ENCODE results near the gene LRRC4C.

Gene LRRC4C

DNA sequence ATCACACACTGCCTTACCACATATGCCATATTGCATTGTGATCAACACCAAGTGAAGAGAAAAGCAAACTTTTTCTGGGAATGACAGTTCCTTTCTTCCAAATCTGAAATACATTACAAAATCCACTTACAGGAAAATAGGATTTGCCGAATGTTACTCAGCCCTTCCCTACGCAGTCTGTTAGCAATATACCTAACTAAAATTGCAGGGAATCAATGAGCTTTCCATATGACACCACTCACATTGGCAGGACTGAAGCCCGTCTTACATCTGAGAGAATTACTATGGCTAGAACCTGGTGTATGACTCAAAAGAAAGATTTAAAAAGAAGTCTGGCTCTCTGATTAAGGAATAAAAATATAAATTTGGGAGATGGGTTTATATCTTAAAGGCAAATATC lies 136.0 kb downstream of the LRRC4C start:
- DNase-seq (ENCODE audit: low read depth in 3 of 3), result no peak

GRCh38 chr11:41320653-41321052 lies 138.8 kb downstream of the LRRC4C start:
- no peak for DNase-seq (ENCODE audit: low read depth in 3 of 3)

- DNase-seq (ENCODE audit: low read depth in 3 of 3), result no peak
Observed at GRCh38 chr11:41320238-41320637, 139.2 kb downstream of the LRRC4C start.

GRCh38 chr11:41319434-41319833 lies 140.0 kb downstream of the LRRC4C start:
- no peak for DNase-seq (ENCODE audit: low read depth in 3 of 3)

DNA sequence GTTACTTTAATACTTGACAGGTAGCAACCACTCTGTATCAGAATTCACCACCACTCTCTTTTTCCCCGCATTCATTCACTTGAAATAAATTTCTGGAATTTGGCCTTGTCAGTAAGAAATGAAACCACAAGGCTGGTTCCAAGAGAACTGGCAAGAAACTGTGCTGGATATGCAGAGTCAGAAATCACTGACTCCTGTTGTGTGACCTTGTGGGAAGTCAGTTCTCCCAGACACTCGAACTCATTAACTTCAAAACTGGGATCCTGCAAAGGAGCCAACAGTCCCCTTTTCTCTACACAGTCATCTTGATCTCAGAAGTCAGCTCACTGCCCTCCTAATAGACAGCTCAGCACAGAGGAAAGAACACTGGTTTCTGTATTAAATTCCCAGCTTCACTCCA lies 142.7 kb downstream of the LRRC4C start:
- DNase-seq (ENCODE audit: low read depth in 3 of 3), result no peak

GRCh38 chr11:41313226-41313625 lies 146.2 kb downstream of the LRRC4C start:
- DNase-seq (ENCODE audit: low read depth in 3 of 3), result no peak

DNA sequence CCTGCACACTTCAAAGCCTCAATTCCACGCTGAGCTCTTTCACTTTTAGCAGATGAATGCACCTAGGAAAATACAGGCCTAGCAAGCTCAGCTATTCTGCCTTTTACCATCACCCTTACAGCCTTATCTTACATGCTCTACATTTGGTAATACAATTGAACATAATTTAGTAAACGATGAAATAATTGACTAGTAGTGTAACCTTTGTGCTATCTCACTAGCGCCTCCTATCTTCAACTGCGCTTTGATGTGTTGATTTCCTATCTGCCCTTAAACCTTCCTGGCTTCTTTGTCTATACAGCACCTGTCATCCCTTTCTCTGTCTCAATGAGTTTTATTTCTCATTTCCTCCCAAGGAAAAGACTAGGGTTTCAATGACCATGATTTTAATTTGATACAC lies 149.7 kb downstream of the LRRC4C start:
- no peak for DNase-seq (ENCODE audit: low read depth in 3 of 3)

DNA sequence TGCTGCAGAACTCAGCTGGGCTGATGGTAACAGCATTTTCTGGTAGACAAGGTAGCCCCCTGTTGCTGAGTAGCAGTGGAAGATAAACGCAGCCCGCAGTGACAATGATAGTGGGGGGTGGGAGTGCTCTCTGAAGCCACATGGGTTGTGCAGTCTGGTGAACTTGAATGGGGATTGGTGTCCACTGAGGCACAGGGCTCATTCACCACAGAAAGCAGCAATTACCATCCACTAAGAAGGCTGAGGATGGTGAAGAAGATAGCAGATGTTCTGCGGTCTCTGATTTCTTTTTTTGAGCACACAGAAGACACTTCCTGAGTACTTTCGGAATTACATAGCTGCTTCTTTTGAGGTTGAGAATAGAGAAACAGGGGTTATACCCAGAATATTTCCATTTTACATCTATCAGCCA lies 150.3 kb downstream of the LRRC4C start:
- no peak for DNase-seq (ENCODE audit: low read depth in 3 of 3)

- no peak for DNase-seq (ENCODE audit: low read depth in 3 of 3)
Observed at GRCh38 chr11:41308286-41308685, 151.2 kb downstream of the LRRC4C start.

GRCh38 chr11:41307296-41308080 lies 152.0 kb downstream of the LRRC4C start:
- no peak for DNase-seq (ENCODE audit: low read depth in 3 of 3)

- DNase-seq (ENCODE audit: low read depth in 3 of 3), result no peak
Observed at GRCh38 chr11:41306431-41306830, 153.0 kb downstream of the LRRC4C start.

DNA sequence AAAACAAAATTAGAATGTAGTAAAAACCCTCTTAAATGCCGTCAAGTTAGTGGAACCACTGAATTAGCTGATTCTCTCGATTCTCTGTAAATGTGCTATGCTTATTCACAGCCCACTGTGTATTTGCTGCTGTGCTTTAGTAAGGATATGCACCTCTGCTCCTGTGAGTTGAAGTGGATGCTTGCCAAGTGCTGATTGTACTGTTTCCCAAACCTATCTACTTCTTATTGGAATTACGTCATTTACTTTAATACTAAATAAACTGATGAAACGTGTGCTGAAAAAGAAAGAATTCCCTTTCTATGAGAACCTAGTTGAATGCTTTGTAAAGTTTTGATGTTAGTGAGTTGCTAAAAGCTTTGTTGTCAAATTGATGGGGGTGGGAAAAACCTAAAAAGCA lies 158.4 kb downstream of the LRRC4C start:
- no peak for DNase-seq (ENCODE audit: low read depth in 3 of 3)

GRCh38 chr11:41289408-41289807 lies 170.0 kb downstream of the LRRC4C start:
- no peak for DNase-seq (ENCODE audit: low read depth in 3 of 3)

- DNase-seq (ENCODE audit: low read depth in 3 of 3), result no peak
Observed at GRCh38 chr11:41286751-41287150, 172.7 kb downstream of the LRRC4C start.

DNA sequence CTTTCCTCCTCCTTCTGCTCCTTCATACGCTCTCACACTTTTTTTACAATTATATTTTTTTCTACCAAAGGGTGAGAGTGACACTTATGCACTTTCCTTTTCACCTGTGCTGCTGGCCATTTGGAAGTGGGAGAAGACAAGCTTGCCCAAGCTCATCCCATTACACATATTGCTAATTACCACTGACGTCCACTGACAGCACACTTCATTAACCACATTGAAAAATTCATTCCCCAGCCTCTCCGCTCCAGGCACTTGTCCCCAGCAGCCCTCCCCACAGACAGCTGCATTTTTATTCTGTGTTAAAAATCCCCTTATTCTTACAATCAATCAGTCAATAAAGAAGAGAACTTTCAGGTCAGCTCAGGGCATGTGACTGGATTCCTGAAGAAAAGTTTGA lies 175.1 kb downstream of the LRRC4C start:
- DNase-seq (ENCODE audit: low read depth in 3 of 3), result no peak

- DNase-seq (ENCODE audit: low read depth in 3 of 3), result no peak
Observed at GRCh38 chr11:41283191-41283930, 176.1 kb downstream of the LRRC4C start.

GRCh38 chr11:41282395-41282794 lies 177.1 kb downstream of the LRRC4C start:
- no peak for DNase-seq (ENCODE audit: low read depth in 3 of 3)

DNA sequence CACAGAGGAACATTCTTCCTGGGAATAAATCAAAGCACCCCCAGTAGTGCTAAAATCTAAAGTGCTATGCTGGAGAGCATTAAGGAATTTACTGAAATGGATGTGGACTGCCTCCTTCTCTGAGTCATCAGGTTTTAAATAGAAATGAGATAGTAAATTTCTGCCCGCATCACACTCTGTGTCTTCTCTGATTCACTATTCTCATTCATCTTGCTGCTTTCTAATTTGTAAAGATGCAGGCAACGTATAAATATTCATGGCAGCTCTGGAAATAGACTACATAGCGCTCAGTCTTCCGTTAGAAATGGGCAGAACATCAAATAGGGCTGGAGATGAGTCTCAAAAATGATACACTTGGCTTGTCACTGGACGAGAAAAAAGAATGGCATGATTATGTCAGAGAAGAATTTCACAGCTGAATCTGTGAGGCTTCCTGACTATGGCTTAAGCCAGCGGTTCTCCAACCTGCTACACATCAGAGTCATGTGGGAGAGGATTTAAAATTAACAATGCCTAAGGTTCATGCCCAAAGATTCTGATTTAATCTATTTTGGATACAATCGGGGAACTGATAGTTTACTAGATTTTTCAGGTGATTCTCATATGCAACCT lies 178.2 kb downstream of the LRRC4C start:
- DNase-seq (ENCODE audit: low read depth in 3 of 3), result no peak

- DNase-seq (ENCODE audit: low read depth in 3 of 3), result no peak
Observed at GRCh38 chr11:41274831-41275230, 184.6 kb downstream of the LRRC4C start.

- no peak for DNase-seq (ENCODE audit: low read depth in 3 of 3)
Observed at GRCh38 chr11:41273908-41274307, 185.5 kb downstream of the LRRC4C start.

GRCh38 chr11:41267451-41267850 lies 192.0 kb downstream of the LRRC4C start:
- DNase-seq (ENCODE audit: low read depth in 3 of 3), result no peak

GRCh38 chr11:41256041-41256440 lies 203.4 kb downstream of the LRRC4C start:
- no peak for DNase-seq (ENCODE audit: low read depth in 3 of 3)

- no peak for DNase-seq (ENCODE audit: low read depth in 3 of 3)
Observed at GRCh38 chr11:41254966-41255365, 204.5 kb downstream of the LRRC4C start.

Data from stimulated activated CD4-positive, alpha-beta T cell treated with anti-CD3 and anti-CD28 coated beads, TNF-alpha, amount 100 ng/mL, for 4 hours (primary cell).